Suppressor macrophage treated with lipopolysaccharide for 1 hour (primary cell): ENCODE results near the gene YPEL5.
A peak's percentile ranks its signal among the peaks of the same experiment; 100 is the strongest.

ENCODE experiments used
- DNase-seq, 3 donors: peaks; one replicate each; pipeline ENCODE4 v3.0.0-alpha.2; 2020 to 2022

The YPEL5 gene

DNA sequence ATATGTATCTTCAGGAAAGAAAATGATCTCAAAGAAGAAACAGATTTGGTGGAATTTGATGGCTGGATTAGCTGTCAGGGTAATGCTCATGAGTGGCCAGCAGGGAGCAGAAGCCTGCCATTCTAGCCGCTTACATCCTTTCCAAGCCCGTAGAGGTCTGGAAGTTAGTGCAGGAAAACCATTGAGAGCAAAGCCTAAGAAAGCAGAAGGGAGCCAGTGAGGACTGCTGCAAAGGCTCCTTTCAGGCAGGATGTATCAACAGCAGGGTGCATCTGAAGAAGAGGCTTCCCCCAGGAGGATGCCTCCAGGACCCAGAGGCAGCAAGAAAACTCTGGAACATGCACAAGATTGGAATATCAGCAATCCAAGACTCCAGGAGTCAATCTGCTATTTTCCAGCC lies 61.6 kb downstream of the YPEL5 start:
- peak; percentile 63 to 69 (median 68) for DNase-seq

DNA sequence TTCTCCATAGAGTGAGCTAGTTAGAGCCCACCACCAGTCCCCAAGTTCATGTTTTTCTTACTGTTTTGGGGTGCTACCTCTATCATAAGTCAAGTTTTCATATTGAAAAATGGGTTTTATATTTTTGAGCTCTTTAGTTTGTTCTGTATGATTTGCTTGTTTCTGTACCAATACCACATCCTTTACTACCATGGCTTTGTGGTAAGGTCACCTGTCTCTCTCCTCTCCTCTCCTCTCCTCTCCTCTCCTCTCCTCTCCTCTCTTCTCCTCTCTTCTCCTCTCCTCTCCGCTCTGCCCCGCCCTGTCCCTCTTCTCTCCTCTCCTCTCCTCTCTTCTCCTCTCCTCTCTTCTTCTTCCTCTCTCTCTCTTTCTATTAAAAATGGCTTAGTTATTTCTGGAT lies 62.4 kb downstream of the YPEL5 start:
- no peak for DNase-seq
